ENCODE data around the gene PDE4B.

DNA sequence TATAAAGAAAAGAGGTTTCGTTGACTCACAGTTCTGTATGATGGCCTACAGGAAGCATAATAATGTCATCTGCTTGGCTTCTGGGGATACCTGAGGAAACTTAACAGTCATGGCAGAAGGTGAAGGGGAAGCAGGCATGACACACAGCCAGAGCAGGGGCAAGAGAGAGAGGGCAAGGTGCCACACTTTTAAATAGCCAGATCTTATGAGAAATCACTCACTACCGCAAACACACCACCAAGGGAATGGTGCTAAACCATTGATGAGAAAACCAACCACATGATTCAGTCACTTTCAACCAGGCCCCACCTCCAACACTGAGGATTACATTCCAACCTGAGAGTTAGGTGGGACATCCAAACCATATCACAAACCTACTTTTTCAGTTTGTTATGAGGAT lies 495.4 kb downstream of the PDE4B start:
- TF ChIP-seq POLR2A (IDR thresholded peaks at IDR 0.05; ENCODE audit: low read depth, low read length) (no peak), TAF1 (IDR thresholded peaks at IDR 0.05; ENCODE audit: low read depth, low read length) (no peak), PAX5 (IDR thresholded peaks at IDR 0.05; ENCODE audit: insufficient read depth, low read length, severe bottlenecking) (no peak), POLR2AphosphoS5 (IDR thresholded peaks at IDR 0.05; ENCODE audit: low read depth, low read length) (no peak), SPI1 (IDR thresholded peaks at IDR 0.05; ENCODE audit: low read depth, low read length) (no peak)
